PC-9 (cell line): ENCODE results near the gene PEMT. TPM values are rescaled to one million over a fixed set of nuclear protein-coding genes. Genes with fewer than 3 reads are reported as not detected.

ENCODE experiments used
- BruUV-seq: library from RNA; stranded (reverse); fragments of 400-500 nt; replicated peaks from 2 replicates; lab custom pipeline; 2021; lab: Mats Ljungman, UMichigan
- CTCF ChIA-PET: fragments of 300-600 bp; sonication (Branson Sonifier 250); formaldehyde crosslinking; loops from one replicate; lab custom pipeline; 2022; ENCODE audit warnings: antibody characterized with exemption; lab: Charles Lee
- POLR2A ChIA-PET: fragments of 300-600 bp; sonication (Branson Sonifier 250); formaldehyde crosslinking; loops from one replicate; lab custom pipeline; 2022; ENCODE audit warnings: antibody characterized with exemption; ENCODE audit not compliant: unreplicated experiment; lab: Charles Lee
- DNase-seq, 2 experiments: peaks; one replicate each; pipeline versions ENCODE4 v3.0.0 to v3.0.0-alpha.2; 2015 to 2022; ENCODE audit warnings: mixed read lengths in 1 of 2
- H2AFZ ChIP-seq: fragments of 200-600 bp; sonication (generic); 2 replicates; pipeline ENCODE4 v1.8.1; 2017; ENCODE audit warnings: antibody characterized with exemption
- H3F3A ChIP-seq: fragments of 200-600 bp; sonication (generic); 2 replicates; pipeline ENCODE4 v1.8.1; 2017; ENCODE audit warnings: antibody characterized with exemption, mild to moderate bottlenecking, low read depth; ENCODE audit not compliant: insufficient read depth
- H3K27ac ChIP-seq: fragments of 200-600 bp; sonication (generic); 2 replicates; pipeline ENCODE4 v1.6.1; 2016; ENCODE audit warnings: mixed run types
- H3K27me3 ChIP-seq: fragments of 200-600 bp; sonication (generic); 2 replicates; pipeline ENCODE4 v1.6.1; 2016; ENCODE audit warnings: low read depth, mixed run types; ENCODE audit not compliant: insufficient read depth
- H3K36me3 ChIP-seq: fragments of 200-600 bp; sonication (generic); 2 replicates; pipeline ENCODE4 v1.6.1; 2016; ENCODE audit warnings: low read depth, mixed run types
- H3K4me1 ChIP-seq: fragments of 200-600 bp; sonication (generic); replicated peaks from 2 replicates; pipeline ENCODE4 v1.6.1; 2016; ENCODE audit warnings: mixed run types; ENCODE audit not compliant: insufficient read depth
- H3K4me2 ChIP-seq: fragments of 200-600 bp; sonication (generic); 2 replicates; pipeline ENCODE4 v1.6.1; 2017; ENCODE audit warnings: mixed run types
- H3K4me3 ChIP-seq: fragments of 200-600 bp; sonication (generic); 2 replicates; pipeline ENCODE4 v1.6.1; 2016; ENCODE audit warnings: mixed run types
- H3K79me2 ChIP-seq: fragments of 200-600 bp; sonication (generic); 2 replicates; pipeline ENCODE4 v1.6.1; 2017; ENCODE audit warnings: low read depth, mixed run types
- H3K9me2 ChIP-seq: fragments of 200-600 bp; sonication (generic); 2 replicates; pipeline ENCODE4 v1.8.1; 2017; ENCODE audit warnings: mild to moderate bottlenecking; ENCODE audit not compliant: insufficient read depth
- H3K9me3 ChIP-seq: fragments of 200-600 bp; sonication (generic); 2 replicates; pipeline ENCODE4 v1.8.1; 2016; ENCODE audit warnings: low read depth; ENCODE audit not compliant: insufficient read depth
- H4K20me1 ChIP-seq: fragments of 200-600 bp; sonication (generic); 2 replicates; pipeline ENCODE4 v1.8.1; 2017; ENCODE audit not compliant: insufficient read depth
- EZH2 ChIP-seq: fragments of 200-600 bp; sonication (generic); IDR thresholded peaks from 2 replicates; pipeline ENCODE4 v1.8.0; 2017; ENCODE audit warnings: antibody characterized with exemption, low read depth
- intact Hi-C: fragments of 100-400 bp; cut with micrococcal nuclease; formaldehyde crosslinking; loops from one replicate; pipeline ENCODE4 v1.10.0; 2022; ENCODE audit not compliant: unreplicated experiment
- total RNA-seq: library from RNA; stranded (reverse); gene quantifications from 2 replicates; pipeline ENCODE4 v1.2.3, GENCODE V29; 2021
- TF ChIP-seq, protein P1 (sequence below): fragments of 200-600 bp; sonication (generic); conservative IDR thresholded peaks from 2 replicates; pipeline ENCODE4 v1.6.1; 2017; ENCODE audit warnings: mixed run types, antibody characterized with exemption, mild to moderate bottlenecking, moderate library complexity

The PEMT gene
- total RNA-seq, 1 experiment from 2014 or later = 61.2 TPM

DNA sequence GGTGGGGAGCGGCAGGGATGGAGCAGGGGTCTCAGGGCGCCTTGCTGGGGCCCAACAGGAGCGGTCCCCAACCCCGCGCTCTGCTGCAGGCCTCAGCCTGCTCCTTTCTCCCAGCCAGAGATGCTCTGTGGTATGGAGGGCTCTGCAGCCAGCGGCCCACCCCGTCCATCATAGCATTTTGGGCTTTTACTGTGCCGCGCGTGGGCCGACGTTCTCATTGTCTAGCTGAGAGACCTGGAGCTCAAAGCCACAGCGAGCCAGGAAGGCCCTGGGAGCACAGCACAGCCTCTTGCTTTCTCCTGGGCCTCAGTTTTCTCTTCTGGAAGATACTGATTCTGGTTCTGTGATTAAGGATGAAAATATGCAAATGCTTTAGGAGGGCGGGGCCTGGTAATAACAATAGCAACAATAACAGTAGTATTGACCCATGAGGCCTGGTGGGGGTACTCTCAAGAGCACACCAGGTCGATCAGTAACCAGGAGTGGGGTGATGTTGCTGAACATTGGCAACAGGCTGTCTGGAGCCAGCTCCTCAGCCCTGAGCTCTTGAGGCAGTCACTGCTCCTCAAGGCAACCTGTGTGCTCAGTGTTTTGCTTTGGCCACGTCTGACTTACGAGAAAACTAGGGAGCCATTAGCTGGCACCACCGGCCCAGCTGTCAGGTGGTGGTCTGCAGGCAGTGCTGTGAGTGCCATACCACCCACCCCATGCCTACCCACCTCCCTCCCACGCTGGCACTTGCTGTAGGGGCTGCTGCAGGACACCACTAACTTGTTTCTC, 94.3 kb downstream of the PEMT start:
- Histone ChIP-seq H3K79me2 (no peaks in the 10 kb centered on the region), H2AFZ (no peak overlapping the region), H3K27me3 (no peaks in the 10 kb centered on the region), H3K4me3 (no peak overlapping the region), H4K20me1 (peaks cover 30% of the 10 kb centered on the region), H3K27ac (no peak overlapping the region), H3K4me1 (no peaks in the 10 kb centered on the region; the same call in 1 of the 2 replicates), H3K36me3 (no peaks in the 10 kb centered on the region), H3F3A (peaks cover 19% of the 10 kb centered on the region; the same call in 1 of the 2 replicates), H3K9me3 (no peaks in the 10 kb centered on the region), H3K4me2 (peak overlapping the region; percentile 72; the same call in 1 of the 2 replicates), H3K9me2 (no peaks in the 10 kb centered on the region)
- no peak for DNase-seq
- POLR2A ChIA-PET = interaction anchor here (0.6 to 0.9 kb wide), 2 partner anchors 18 to 110 kb away, joined by 3 read pairs; no protein-coding TSS in a partner anchor
- CTCF ChIA-PET = interaction anchor here (1.1 to 2.8 kb wide), 7 partner anchors 15 to 422 kb away, joined by 3 to 13 read pairs (median 3); no protein-coding TSS in a partner anchor
- TF ChIP-seq, protein P1, sequence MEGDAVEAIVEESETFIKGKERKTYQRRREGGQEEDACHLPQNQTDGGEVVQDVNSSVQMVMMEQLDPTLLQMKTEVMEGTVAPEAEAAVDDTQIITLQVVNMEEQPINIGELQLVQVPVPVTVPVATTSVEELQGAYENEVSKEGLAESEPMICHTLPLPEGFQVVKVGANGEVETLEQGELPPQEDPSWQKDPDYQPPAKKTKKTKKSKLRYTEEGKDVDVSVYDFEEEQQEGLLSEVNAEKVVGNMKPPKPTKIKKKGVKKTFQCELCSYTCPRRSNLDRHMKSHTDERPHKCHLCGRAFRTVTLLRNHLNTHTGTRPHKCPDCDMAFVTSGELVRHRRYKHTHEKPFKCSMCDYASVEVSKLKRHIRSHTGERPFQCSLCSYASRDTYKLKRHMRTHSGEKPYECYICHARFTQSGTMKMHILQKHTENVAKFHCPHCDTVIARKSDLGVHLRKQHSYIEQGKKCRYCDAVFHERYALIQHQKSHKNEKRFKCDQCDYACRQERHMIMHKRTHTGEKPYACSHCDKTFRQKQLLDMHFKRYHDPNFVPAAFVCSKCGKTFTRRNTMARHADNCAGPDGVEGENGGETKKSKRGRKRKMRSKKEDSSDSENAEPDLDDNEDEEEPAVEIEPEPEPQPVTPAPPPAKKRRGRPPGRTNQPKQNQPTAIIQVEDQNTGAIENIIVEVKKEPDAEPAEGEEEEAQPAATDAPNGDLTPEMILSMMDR = peak; percentile 54; the same call in 1 of the 2 replicates
- no peak for TF ChIP-seq EZH2
- intact Hi-C loops = loop anchor here (2.0 to 10.0 kb wide), 2 partner anchors 144 to 418 kb away; no protein-coding TSS in a partner anchor
- BruUV-seq = no TSS peak

DNA sequence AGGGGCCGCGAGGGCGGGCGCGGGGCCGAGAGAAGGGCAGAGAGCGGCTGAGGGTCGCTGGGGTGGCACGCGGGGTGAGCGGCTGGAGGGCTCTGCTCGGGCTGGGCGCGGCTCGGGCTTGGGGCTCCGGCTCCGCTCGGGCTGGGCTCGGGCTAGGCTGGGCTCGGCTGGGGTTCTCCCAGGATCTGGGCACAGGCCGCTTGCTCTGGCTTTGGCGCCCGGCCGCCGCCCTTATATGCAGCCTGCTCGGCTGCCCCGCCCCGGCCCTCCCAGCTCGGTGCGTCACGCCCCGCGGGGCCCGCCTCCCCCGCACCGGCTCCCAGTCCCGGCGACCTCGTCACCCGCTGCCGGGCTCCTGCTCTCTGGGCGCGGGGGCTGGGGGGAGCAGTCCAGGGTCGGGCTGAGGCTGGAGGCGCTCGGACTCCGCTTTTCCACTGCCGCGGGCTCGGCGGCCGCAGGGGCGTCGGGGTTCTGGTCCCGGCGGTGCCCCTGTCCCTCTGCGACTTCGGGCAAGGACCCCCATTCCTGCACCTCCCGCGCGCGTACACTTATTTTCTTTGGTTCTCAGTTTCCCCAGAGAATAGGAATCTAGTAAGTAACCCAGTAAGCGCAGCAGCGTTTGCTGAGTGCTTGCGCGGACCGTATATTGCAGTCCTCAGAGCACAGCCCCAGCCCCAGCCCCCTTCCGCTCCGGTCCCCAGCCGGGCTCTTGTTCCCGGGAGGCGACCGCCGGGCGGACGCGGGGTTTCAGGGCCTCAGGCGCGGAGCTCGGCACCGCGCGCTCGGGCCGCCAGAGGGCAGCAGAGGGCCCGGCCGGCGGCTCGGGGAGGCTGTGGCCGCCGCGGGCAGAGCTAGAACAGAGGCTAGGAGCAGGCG, 95.1 kb downstream of the PEMT start, which contains the start of gene RASD1:
RASD1 (minus strand) TSS at position 207 of the 876 bp plus-strand sequence. CDS start 214 bp downstream, outside the sequence.
- Histone ChIP-seq H3K27ac (no peak within 1 kb of the TSS), H3K36me3 (no peaks in the 10 kb centered on the region), H2AFZ (no peak within 1 kb of the TSS), H3K4me1 (no peaks in the 10 kb centered on the region; the same call in 1 of the 2 replicates), H3F3A (peaks cover 19% of the 10 kb centered on the region; the same call in 1 of the 2 replicates), H3K79me2 (no peaks in the 10 kb centered on the region), H3K9me2 (no peaks in the 10 kb centered on the region), H4K20me1 (peaks cover 34% of the 10 kb centered on the region), H3K4me3 (no peak within 1 kb of the TSS; the same call in 1 of the 2 replicates), H3K27me3 (no peaks in the 10 kb centered on the region), H3K4me2 (peak within 1 kb of the TSS; percentile 72), H3K9me3 (no peaks in the 10 kb centered on the region)
- ChIA-PET CTCF (interaction anchor here (0.6 to 2.8 kb wide), 12 partner anchors 15 to 423 kb away, joined by 3 to 13 read pairs (median 3); no protein-coding TSS in a partner anchor), POLR2A (interaction anchor here (0.5 to 0.9 kb wide), 5 partner anchors 8 to 468 kb away, joined by 3 to 24 read pairs (median 5); no protein-coding TSS in a partner anchor)
- DNase-seq = peak in 1 of 2 experiments; percentile 86
- no TSS peak for BruUV-seq
- TF ChIP-seq, protein P1 = peak; percentile 88
- no peak for TF ChIP-seq EZH2
- intact Hi-C loops = loop anchor here (1.0 to 10.0 kb wide), 4 partner anchors 72 to 418 kb away; no protein-coding TSS in a partner anchor
